Esophagus squamous epithelium (tissue), 4 donors: ENCODE measurements around the gene PHKA1.

Experiments
- CTCF ChIP-seq, 6 experiments: fragments of 450-650 bp in 4 of 6; fragments of 200-600 bp in 2 of 6; sonication (generic) in 2 of 6; IDR thresholded peaks; one replicate each; pipeline ENCODE4 v1.5.1; 2016 to 2019; ENCODE audit warnings: antibody characterized with exemption in 6 of 6, mild to moderate bottlenecking in 4 of 6, moderate library complexity in 4 of 6
- POLR2A ChIP-seq, 4 donors: fragments of 450-650 bp; IDR thresholded peaks; one replicate each; pipeline ENCODE4 v1.6.1; 2017; ENCODE audit warnings: antibody characterized with exemption in 4 of 4, mild to moderate bottlenecking in 4 of 4, moderate library complexity in 3 of 4

DNA sequence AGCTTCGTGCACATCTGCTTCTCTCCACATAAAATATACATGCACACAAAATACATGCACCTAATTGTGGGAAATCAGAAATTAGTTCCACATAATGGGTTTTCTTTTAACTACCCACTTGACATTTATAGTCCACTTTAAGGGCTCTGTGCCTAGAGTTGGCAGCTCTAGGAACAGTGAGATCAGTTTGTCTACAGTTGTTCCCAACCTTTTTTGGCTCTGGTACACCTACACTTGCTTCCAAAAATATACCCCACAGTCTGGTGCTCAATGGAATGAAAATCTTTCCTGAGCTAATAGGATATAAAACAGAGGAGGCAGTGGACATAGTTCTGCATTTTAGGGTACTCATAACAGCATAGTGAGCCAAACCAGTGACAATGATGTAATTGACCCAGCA, 177.6 kb downstream of the PHKA1 start:
- TF ChIP-seq CTCF (IDR thresholded peaks at IDR 0.05) (no peak), POLR2A (IDR thresholded peaks at IDR 0.05) (no peak)
